A549 (cell line): ENCODE data around the gene CELF2. TPM values are rescaled to one million over a fixed set of nuclear protein-coding genes. Genes with fewer than 3 reads are reported as not detected.
A peak's percentile ranks its signal among the peaks of the same experiment; 100 is the strongest.

Source experiments
- ATAC-seq, 2 experiments: fragments of 200-7000 bp in 1 of 2; fragments of >200 bp in 1 of 2; cut with Nextera tagmentation in 1 of 2; cut with Tn5 transposase in 1 of 2; 3 replicates each; pipeline versions ENCODE4 v1.8.0 to v1.9.1; 2018 to 2020; ENCODE audit warnings: mild to moderate bottlenecking in 1 of 2, moderate library complexity in 1 of 2
- CTCF ChIA-PET: fragments of 300-600 bp; sonication (Branson Sonifier 250); formaldehyde crosslinking; extraction: SDS; loops from one replicate; lab custom pipeline; 2021; ENCODE audit warnings: antibody characterized with exemption, inconsistent platforms; lab: Yijun Ruan, JAX
- POLR2A ChIA-PET: fragments of 350-600 bp; formaldehyde crosslinking; extraction: SDS; loops from one replicate; lab custom pipeline; 2021; ENCODE audit warnings: antibody characterized with exemption, inconsistent platforms; lab: Yijun Ruan, JAX
- DNase-seq, 2 experiments: peaks; one replicate each; pipeline versions ENCODE4 v3.0.0 to v3.0.0-alpha.2; 2011 to 2016; ENCODE audit warnings: low read depth in 1 of 2, low spot score in 1 of 2
- FAIRE-seq: peaks from 2 replicates; lab custom pipeline; 2011; peaks lifted over from hg19 to GRCh38; lab: Jason Lieb, UNC
- H3K27ac ChIP-seq, 2 experiments: fragments of >200 bp; sonication (Bioruptor Twin); formaldehyde crosslinking; 3 replicates each; pipeline ENCODE4 v1.5.1; 2016 to 2017
- H3K4me1 ChIP-seq: fragments of >200 bp; sonication (Bioruptor Twin); formaldehyde crosslinking; 3 replicates; pipeline ENCODE4 v1.6.1; 2016
- H3K4me2 ChIP-seq: fragments of >200 bp; sonication (Bioruptor Twin); formaldehyde crosslinking; 3 replicates; pipeline ENCODE4 v1.6.1; 2016
- H3K4me3 ChIP-seq: fragments of >200 bp; sonication (Bioruptor Twin); formaldehyde crosslinking; 3 replicates; pipeline ENCODE4 v1.5.1; 2016
- H3K9me3 ChIP-seq: fragments of >200 bp; sonication (Bioruptor Twin); formaldehyde crosslinking; 3 replicates; pipeline ENCODE4 v1.6.1; 2016
- BCL3 ChIP-seq: fragments of >200 bp; sonication (Bioruptor Twin); formaldehyde crosslinking; IDR thresholded peaks from 3 replicates; pipeline ENCODE4 v1.6.1; 2016
- BHLHE40 ChIP-seq: IDR thresholded peaks from 2 replicates; pipeline ENCODE4 v1.6.1; 2012; ENCODE audit warnings: low read depth, low read length, inconsistent platforms
- EP300 ChIP-seq, 2 experiments: fragments of >200 bp; sonication (Bioruptor Twin); formaldehyde crosslinking; IDR thresholded peaks; 2 replicates in 1 of 2; 3 replicates in 1 of 2; pipeline ENCODE4 v1.6.1; 2016 to 2017
- ESRRA ChIP-seq: fragments of 150-350 bp; IDR thresholded peaks from 2 replicates; pipeline ENCODE4 v1.6.1; 2014; ENCODE audit warnings: mild to moderate bottlenecking, low read length, borderline replicate concordance
- FOSB ChIP-seq: fragments of 250-450 bp; sonication (Bioruptor Pico); IDR thresholded peaks from 2 replicates; pipeline ENCODE4 v1.5.0; 2020; ENCODE audit warnings: mild to moderate bottlenecking, moderate library complexity
- FOSL2 ChIP-seq, 2 experiments: fragments of 450-650 bp in 1 of 2; fragments of >200 bp in 1 of 2; sonication (Bioruptor Twin) in 1 of 2; formaldehyde crosslinking; IDR thresholded peaks; 2 replicates each; pipeline versions ENCODE4 v1.5.0 to v1.6.1; 2016 to 2020; ENCODE audit warnings: mild to moderate bottlenecking in 1 of 2, moderate library complexity in 1 of 2
- FOXS1 ChIP-seq: fragments of 250-450 bp; sonication (Bioruptor Pico); IDR thresholded peaks from 2 replicates; pipeline ENCODE4 v1.5.0; 2020; ENCODE audit warnings: mild to moderate bottlenecking, moderate library complexity
- HDAC2 ChIP-seq: fragments of 200-600 bp; sonication (generic); IDR thresholded peaks from 2 replicates; pipeline ENCODE4 v1.6.1; 2016
- HOXB5 ChIP-seq: fragments of 250-450 bp; sonication (Bioruptor Pico); IDR thresholded peaks from 2 replicates; pipeline ENCODE4 v1.5.0; 2020; ENCODE audit warnings: mild to moderate bottlenecking, moderate library complexity
- JUN ChIP-seq, 2 experiments: fragments of >200 bp; sonication (Bioruptor Twin); formaldehyde crosslinking; IDR thresholded peaks; 2 replicates in 1 of 2; 3 replicates in 1 of 2; pipeline ENCODE4 v1.6.1; 2016 to 2017
- KDM1A ChIP-seq: fragments of 200-600 bp; sonication (generic); IDR thresholded peaks from 2 replicates; pipeline ENCODE4 v1.6.1; 2016; ENCODE audit warnings: low read depth, mild to moderate bottlenecking
- PBX3 ChIP-seq: IDR thresholded peaks from 2 replicates; pipeline ENCODE4 v1.6.1; 2012
- POLR2A ChIP-seq: IDR thresholded peaks from 2 replicates; pipeline ENCODE4 v1.6.1; 2012; ENCODE audit warnings: mild to moderate bottlenecking, low read length
- RAD21 ChIP-seq, 2 experiments: fragments of >200 bp in 1 of 2; sonication (Bioruptor Twin) in 1 of 2; formaldehyde crosslinking in 1 of 2; IDR thresholded peaks in 1 of 2; conservative IDR thresholded peaks in 1 of 2; 2 replicates in 1 of 2; 3 replicates in 1 of 2; pipeline ENCODE4 v1.6.1; 2012 to 2018; ENCODE audit warnings: inconsistent platforms in 1 of 2
- RARB ChIP-seq: fragments of 250-450 bp; sonication (Bioruptor Pico); IDR thresholded peaks from 2 replicates; pipeline ENCODE4 v1.8.0; 2021; ENCODE audit warnings: mild to moderate bottlenecking, moderate library complexity
- RCOR1 ChIP-seq: fragments of 150-350 bp; IDR thresholded peaks from 2 replicates; pipeline ENCODE4 v1.6.1; 2014; ENCODE audit warnings: antibody characterized with exemption, low read length, low read depth
- SMC3 ChIP-seq: fragments of >200 bp; sonication (Bioruptor Twin); formaldehyde crosslinking; IDR thresholded peaks from 3 replicates; pipeline ENCODE4 v1.6.1; 2018; ENCODE audit warnings: inconsistent platforms
- TP53 ChIP-seq: fragments of 250-450 bp; sonication (Bioruptor Pico); IDR thresholded peaks from 2 replicates; pipeline ENCODE4 v1.5.0; 2021; ENCODE audit warnings: mild to moderate bottlenecking, moderate library complexity
- ZC3H11A ChIP-seq: fragments of 450-650 bp; IDR thresholded peaks from 2 replicates; pipeline ENCODE4 v1.6.1; 2014; ENCODE audit warnings: antibody characterized with exemption, mild to moderate bottlenecking
- ZFP36 ChIP-seq: fragments of 450-650 bp; IDR thresholded peaks from 2 replicates; pipeline ENCODE4 v1.6.1; 2014; ENCODE audit warnings: borderline replicate concordance; ENCODE audit not compliant: partially characterized antibody
- ZNF302 ChIP-seq: fragments of 250-450 bp; sonication (Bioruptor Pico); IDR thresholded peaks from 2 replicates; pipeline ENCODE4 v1.9.0; 2021; ENCODE audit warnings: inconsistent platforms, mild to moderate bottlenecking, moderate library complexity
- WGBS: methylation state at CpG from one replicate; pipeline ENCODE4 v1.1.6; 2017; ENCODE audit errors: missing lambda C conversion rate; 5-methylcytosine and 5-hydroxymethylcytosine counted together
- polyA plus RNA-seq, 4 experiments: library from polyadenylated mRNA; depleted of rRNA in 3 of 4; stranded (reverse); fragments of >200 nt; fragmentation: RNase III in 1 of 4; extraction: RNeasy Plus Mini Kit Qiagen cat#74134 plus additional on column Dnase treatment in 1 of 4; gene quantifications; 2 replicates in 3 of 4; 3 replicates in 1 of 4; pipeline ENCODE4 v1.2.3, GENCODE V29; 2011 to 2017
- TF ChIP-seq, protein P1 (sequence below): fragments of 250-450 bp; sonication (Bioruptor Pico); IDR thresholded peaks from 2 replicates; pipeline ENCODE4 v1.5.0; 2020; ENCODE audit warnings: low read depth, mild to moderate bottlenecking, moderate library complexity
- TF ChIP-seq, protein P2 (sequence below): fragments of 150-350 bp; IDR thresholded peaks from 2 replicates; pipeline ENCODE4 v1.6.1; 2014; ENCODE audit warnings: low read depth, mild to moderate bottlenecking, low read length

The CELF2 gene
- polyA plus RNA-seq, 2 of the 4 experiments (the other 2 are of a cell fraction), result 0.01 to 0.03 TPM

- no peak for TF ChIP-seq ZFP36
- no peak for TF ChIP-seq ZNF302 (CRISPR knock-in tag)
- TF ChIP-seq HDAC2, result no peak
- no peak for TF ChIP-seq FOSB
- TF ChIP-seq, protein P1, sequence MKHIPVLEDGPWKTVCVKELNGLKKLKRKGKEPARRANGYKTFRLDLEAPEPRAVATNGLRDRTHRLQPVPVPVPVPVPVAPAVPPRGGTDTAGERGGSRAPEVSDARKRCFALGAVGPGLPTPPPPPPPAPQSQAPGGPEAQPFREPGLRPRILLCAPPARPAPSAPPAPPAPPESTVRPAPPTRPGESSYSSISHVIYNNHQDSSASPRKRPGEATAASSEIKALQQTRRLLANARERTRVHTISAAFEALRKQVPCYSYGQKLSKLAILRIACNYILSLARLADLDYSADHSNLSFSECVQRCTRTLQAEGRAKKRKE, result no peak
- no peak for TF ChIP-seq PBX3
- TF ChIP-seq SMC3, result no peak
- TF ChIP-seq KDM1A, result no peak
- Histone ChIP-seq H3K4me2 (no peak overlapping the region), H3K4me3 (no peak overlapping the region), H3K4me1 (no peaks in the 10 kb centered on the region), H3K9me3 (no peaks in the 10 kb centered on the region), H3K27ac (no peak overlapping the region)
- CTCF ChIA-PET, result no interaction called here
- ATAC-seq (no peak), FAIRE-seq (no peak), DNase-seq (no peak)
- 0% methylated on average over 1 of the region's 1 CpG for WGBS
- POLR2A ChIA-PET, result no interaction called here
Measured at GRCh38 chr10:11164551-11164802, 146.8 kb downstream of the CELF2 start.

- WGBS, result 52% methylated on average over 38 of the region's 38 CpGs
- Histone ChIP-seq H3K4me3 (no peak overlapping the region), H3K27ac (no peak overlapping the region), H3K4me1 (no peaks in the 10 kb centered on the region), H3K4me2 (no peak overlapping the region), H3K9me3 (no peaks in the 10 kb centered on the region)
- TF ChIP-seq HOXB5 (CRISPR knock-in tag) (no peak), BHLHE40 (no peak)
- POLR2A ChIA-PET, result no interaction called here
- ATAC-seq (no peak), FAIRE-seq (no peak), DNase-seq (no peak)
- CTCF ChIA-PET, result no interaction called here
Measured at GRCh38 chr10:11164803-11165590, 147.3 kb downstream of the CELF2 start.

GRCh38 chr10:11165591-11166543 is 148.2 kb downstream of the CELF2 start:
- peak in 1 of 2 experiments; percentile 5 for DNase-seq
- ATAC-seq, result peak in 1 of 2 experiments; percentile 72; a peak in 3 of 6 replicates
- no peak overlapping the region for H3K4me2 ChIP-seq
- ChIA-PET CTCF (no interaction called here), POLR2A (no interaction called here)
- H3K27ac ChIP-seq, result no peak overlapping the region
- FAIRE-seq, result no peak
- TF ChIP-seq RAD21 (conservative IDR thresholded peaks at IDR 0.05 in 1 of 2, IDR thresholded peaks at IDR 0.05 in 1 of 2), result no peak
- no peak for TF ChIP-seq ESRRA
- TF ChIP-seq RCOR1, result no peak
- no peak for TF ChIP-seq POLR2A
- no peak for TF ChIP-seq ZC3H11A
- TF ChIP-seq, all 56 proteins: peak for 0
- Histone ChIP-seq H3K4me3 (no peak overlapping the region), H3K9me3 (no peaks in the 10 kb centered on the region), H3K4me1 (no peaks in the 10 kb centered on the region)
- 58% methylated on average over 32 of the region's 44 CpGs for WGBS

GRCh38 chr10:11166550-11166949 is 148.9 kb downstream of the CELF2 start:
- H3K4me1 ChIP-seq, result no peaks in the 10 kb centered on the region
- H3K9me3 ChIP-seq, result no peaks in the 10 kb centered on the region
- no peak for TF ChIP-seq EP300 (IDR thresholded peaks at IDR 0.05)
- TF ChIP-seq FOXS1 (CRISPR knock-in tag), result no peak
- no peak for TF ChIP-seq ZC3H11A
- TF ChIP-seq RCOR1, result no peak
- TF ChIP-seq, protein P2, sequence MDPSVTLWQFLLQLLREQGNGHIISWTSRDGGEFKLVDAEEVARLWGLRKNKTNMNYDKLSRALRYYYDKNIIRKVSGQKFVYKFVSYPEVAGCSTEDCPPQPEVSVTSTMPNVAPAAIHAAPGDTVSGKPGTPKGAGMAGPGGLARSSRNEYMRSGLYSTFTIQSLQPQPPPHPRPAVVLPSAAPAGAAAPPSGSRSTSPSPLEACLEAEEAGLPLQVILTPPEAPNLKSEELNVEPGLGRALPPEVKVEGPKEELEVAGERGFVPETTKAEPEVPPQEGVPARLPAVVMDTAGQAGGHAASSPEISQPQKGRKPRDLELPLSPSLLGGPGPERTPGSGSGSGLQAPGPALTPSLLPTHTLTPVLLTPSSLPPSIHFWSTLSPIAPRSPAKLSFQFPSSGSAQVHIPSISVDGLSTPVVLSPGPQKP, result no peak
- no peak for TF ChIP-seq JUN (IDR thresholded peaks at IDR 0.05)
- TF ChIP-seq BCL3, result no peak
- no peak for TF ChIP-seq RARB (CRISPR knock-in tag)
- no peak for TF ChIP-seq TP53
- TF ChIP-seq ZNF302 (CRISPR knock-in tag), result no peak
- no peak for TF ChIP-seq FOSL2 (IDR thresholded peaks at IDR 0.05)
- no peak for TF ChIP-seq FOSL2 (CRISPR knock-in tag; IDR thresholded peaks at IDR 0.05)
- WGBS, result 4% methylated on average over 5 of the region's 5 CpGs
- FAIRE-seq (no peak), ATAC-seq (no peak), DNase-seq (no peak)
- H3K4me3 ChIP-seq, result no peak overlapping the region
- H3K4me2 ChIP-seq, result no peak overlapping the region
- ChIA-PET POLR2A (no interaction called here), CTCF (no interaction called here)
- no peak overlapping the region for H3K27ac ChIP-seq
